GM19238 (cell line): ENCODE data around the gene FBXW12.
"Not testable (repeated sequence)": the region's sequence is repeated elsewhere in the genome, so short reads cannot be mapped to it uniquely, and the experiment has no call there.

Experiments used
- DNase-seq: peaks from one replicate; pipeline ENCODE4 v3.0.0; 2011; ENCODE audit warnings: low spot score; ENCODE audit not compliant: insufficient read length

Gene FBXW12

GRCh38 chr3:48371651-48372376 is at the start of gene FBXW12:
Gene FBXW12, plus strand, starts transcription at chr3:48372219. Its CDS starts 549 bp downstream, at chr3:48372768.
- DNase-seq = no peak

- not testable (repeated sequence) for DNase-seq
These were observed 40.1 kb upstream of the FBXW12 start for GRCh38 chr3:48331706-48332435.

DNA sequence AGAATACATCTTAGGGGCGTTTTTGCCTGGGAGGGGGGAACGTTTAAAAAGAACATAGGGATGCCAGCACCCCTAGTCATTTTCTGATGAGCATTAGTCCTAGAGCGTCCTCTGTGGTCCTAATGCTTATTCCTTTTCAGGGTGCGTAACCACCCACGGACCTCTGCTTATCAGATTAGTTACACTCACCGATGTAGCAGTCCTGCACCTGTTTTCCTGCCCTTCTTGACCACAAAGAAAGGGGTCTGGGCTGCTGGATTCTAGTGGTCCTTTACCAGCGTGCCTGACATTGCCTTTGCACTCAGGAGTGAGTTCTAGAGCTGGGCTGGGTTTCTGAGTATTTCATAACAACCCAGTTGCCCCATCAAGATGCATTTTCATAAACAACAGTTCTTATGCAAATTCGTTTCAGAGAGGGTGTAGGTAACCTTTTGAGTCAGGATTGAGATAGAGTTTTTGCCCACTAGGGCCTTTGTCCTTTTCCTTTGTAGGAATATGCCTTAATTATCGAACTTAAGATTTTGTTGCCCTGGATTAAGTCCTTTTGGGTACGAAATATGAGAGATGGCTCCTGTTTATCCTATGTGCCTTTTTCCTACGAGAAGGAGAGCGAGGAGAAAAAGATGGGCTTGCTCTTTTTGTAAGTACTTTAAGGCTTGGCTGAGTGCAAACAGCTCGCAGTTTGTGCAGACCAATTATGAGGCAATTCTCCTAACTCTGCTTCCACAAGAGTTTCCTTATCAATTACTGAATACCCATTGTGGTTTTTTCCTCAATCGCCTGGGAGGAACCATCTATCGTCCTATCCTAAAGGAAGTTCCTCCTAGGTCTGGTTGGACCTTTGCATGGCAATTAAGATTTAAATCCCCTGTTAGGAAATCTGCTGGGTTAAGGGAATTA is 38.4 kb upstream of the FBXW12 start, which contains the start of gene SPINK8:
TSS of gene SPINK8 (minus strand) at position 316 of the 900 bp plus-strand sequence. CDS start 5,320 bp downstream, outside the sequence.
- not testable (repeated sequence) for DNase-seq

DNA sequence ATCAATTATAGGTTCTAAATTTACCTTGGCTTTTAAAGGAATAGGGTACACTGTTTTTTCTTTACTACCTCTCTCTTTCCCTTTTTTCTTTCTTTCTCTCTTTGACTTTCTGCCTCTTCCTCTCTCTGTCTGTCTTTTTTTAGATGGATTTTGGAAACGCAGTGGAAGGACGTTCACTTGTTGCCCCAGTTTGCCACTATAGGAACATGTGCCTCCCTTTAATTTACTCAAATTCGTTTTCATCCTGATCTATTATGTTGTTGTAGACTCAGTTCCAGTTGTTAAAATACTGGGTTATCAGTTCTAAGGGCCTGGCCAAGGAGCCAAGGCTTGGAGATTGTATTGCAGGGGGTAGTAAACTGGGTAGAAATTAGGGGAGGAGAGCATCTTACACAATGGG is 37.4 kb upstream of the FBXW12 start:
- no peak for DNase-seq

GRCh38 chr3:48335286-48335685 is 36.7 kb upstream of the FBXW12 start:
- not testable (repeated sequence) for DNase-seq

DNA sequence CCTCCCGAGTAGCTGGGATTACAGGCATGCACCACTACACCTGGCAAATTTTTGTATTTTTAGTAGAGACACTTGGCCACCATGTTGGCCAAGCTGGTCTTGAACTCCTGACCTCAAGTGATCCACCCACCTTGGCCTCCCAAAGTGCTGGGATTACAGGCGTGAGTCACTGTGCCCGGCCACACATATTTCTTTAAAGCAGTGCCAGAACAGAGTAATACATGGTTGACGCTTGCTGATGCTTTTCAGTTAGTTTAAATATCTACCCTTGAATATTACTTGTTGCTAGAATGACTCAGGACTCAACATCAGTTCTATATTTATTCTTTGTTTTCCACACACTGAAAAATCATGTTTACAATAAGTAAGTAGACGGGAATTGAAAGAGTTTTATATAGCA is 34.5 kb upstream of the FBXW12 start:
- DNase-seq = not testable (repeated sequence)

DNA sequence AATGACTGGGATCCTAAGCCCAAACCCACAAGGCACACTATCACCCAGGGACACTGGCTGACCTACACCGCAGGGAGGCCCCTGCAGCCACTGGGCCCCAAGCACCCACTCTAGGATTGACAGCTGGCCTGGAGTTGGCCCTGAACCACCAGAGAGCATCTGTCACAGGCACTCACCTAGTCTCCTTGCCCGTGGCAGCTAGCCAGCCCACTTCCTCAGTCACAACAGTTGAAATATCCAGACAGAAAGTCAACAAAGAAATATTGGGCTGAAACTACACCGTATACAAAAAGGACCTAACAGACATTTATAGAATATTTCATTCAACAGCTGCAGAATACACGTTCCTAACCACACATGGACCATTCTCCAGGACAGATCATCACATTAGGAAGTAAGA is 33.4 kb upstream of the FBXW12 start:
- DNase-seq = no peak

GRCh38 chr3:48343432-48343831 is 28.6 kb upstream of the FBXW12 start:
- no peak for DNase-seq

GRCh38 chr3:48344867-48345507 is 27.0 kb upstream of the FBXW12 start:
- no peak for DNase-seq

GRCh38 chr3:48345946-48346572 is 26.0 kb upstream of the FBXW12 start:
- DNase-seq = no peak

DNA sequence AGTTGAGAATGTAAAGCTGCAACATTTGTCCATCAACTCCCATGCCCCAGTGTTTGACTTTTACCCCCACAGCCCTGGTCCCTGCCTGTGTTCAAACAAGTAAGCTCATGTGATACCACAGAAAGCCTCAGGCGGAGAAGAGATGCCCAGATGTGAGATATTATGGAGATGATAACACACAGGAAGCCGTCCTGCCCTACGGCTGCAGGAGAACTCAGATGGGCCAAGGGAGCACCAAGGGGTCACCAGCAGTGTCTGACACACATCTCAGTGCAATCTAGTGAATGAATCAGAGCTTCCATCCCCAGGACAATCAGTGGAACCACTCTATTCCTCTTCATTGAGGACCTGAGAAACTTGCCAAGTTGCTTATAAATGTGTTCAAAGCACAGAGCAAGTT is 24.5 kb upstream of the FBXW12 start:
- no peak for DNase-seq

GRCh38 chr3:48352546-48352945 is 19.5 kb upstream of the FBXW12 start:
- no peak for DNase-seq

- no peak for DNase-seq
These were observed 18.0 kb upstream of the FBXW12 start for GRCh38 chr3:48353987-48354386.

- no peak for DNase-seq
These were observed 15.6 kb upstream of the FBXW12 start for GRCh38 chr3:48356419-48356818.

DNA sequence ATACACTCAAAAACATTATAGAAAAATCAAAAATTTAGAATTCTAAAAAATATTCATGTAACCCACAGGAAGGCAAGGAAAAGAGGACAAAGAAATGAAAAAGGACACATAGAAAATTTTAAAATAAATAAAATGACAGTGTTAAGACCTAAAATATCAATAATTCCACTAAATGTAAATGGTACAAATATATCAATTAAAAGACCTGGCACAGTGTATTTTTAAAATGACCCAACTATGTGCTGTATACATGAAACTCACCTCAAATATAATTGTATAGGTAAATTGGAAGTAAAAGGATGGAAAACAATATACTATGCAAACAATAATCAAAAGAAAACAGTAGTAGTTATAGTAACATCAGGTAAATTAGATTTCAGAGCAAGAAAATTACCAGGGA is 10.1 kb upstream of the FBXW12 start:
- no peak for DNase-seq

DNA sequence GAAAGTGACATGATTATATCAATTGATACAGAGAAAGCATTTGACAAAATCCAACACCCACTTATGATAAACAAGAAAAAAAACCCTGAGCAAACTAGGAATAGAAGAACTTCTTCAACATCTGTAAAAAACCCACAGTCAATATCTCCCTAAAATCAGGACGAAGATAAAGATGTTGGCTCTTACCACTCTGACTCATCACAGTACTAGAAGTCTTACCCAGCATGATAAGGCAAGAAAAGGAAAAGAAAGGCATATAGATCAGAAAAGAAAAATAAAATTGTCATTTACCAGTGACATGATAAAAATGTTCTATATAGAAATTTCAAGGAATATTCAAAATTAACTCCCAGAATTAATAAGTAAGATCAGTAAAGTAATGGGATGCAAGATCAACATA is 7.2 kb upstream of the FBXW12 start:
- no peak for DNase-seq

DNA sequence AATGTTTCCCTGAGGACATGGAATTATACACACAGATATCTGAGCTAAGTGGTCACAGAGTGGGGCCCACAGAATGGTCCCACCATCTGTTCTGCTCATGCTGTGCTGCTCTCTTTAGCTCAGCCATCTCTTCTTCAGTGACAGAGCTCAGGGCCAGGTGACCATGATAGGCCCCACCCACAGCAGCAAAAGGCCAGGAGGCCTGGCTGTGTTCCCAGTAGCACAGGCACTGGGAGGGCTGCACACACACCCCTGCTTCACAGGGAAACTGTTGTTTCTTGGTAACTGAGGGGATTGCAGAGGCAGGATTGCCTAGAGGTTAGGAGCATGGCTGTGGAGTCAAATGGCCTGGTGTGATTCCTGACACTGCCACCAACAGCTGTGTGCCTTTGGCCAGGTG is 4.8 kb upstream of the FBXW12 start:
- DNase-seq = no peak

- no peak for DNase-seq
These were observed 2.2 kb upstream of the FBXW12 start for GRCh38 chr3:48369693-48370332.

DNA sequence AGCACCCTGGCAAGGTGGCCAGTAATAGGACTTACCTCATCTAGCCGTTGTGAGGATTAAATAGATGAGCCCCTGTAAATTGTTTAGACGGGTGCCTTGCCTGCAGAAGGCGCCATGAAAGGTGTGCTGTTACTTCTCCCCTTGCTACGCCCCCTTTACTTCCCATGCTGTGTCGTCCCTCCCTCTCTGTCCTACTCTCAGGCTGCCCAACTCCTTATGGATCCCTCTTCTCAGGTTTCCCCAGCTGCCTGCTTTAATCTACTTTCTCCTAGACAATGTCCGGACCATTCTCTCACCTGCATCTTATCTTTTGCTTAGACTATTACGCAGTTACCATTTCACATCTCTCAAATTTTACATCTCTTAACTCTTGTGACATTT is 1.7 kb upstream of the FBXW12 start:
- no peak for DNase-seq

GRCh38 chr3:48372377-48372770 is 355 bp downstream of the FBXW12 start:
- DNase-seq = no peak
